Liver (tissue), 9 donors: ENCODE measurements around the gene SLC2A1. TPM values are rescaled to one million over a fixed set of nuclear protein-coding genes. Genes with fewer than 3 reads are reported as not detected.

ENCODE experiments used
- DNase-seq: peaks from one replicate; pipeline ENCODE4 v3.0.0-alpha.2; 2017; ENCODE audit warnings: low spot score
- H3K27ac ChIP-seq, 2 donors: one replicate each; pipeline ENCODE4 v1.7.0; 2013; ENCODE audit warnings: inconsistent platforms in 2 of 2, low read length in 2 of 2, control low read depth in 1 of 2, low read depth in 1 of 2, mild to moderate bottlenecking in 1 of 2
- H3K27me3 ChIP-seq, 4 donors: one replicate each; pipeline versions ENCODE4 v1.6.1 to v1.7.0; 2013; ENCODE audit warnings: low read length in 3 of 4, inconsistent platforms in 1 of 4, mild to moderate bottlenecking in 1 of 4, moderate library complexity in 1 of 4; ENCODE audit not compliant: control insufficient read depth in 4 of 4, insufficient read depth in 4 of 4
- H3K36me3 ChIP-seq, 4 donors: one replicate each; pipeline versions ENCODE4 v1.6.1 to v1.7.0; 2013; ENCODE audit warnings: low read length in 3 of 4, mild to moderate bottlenecking in 3 of 4, low read depth in 1 of 4, moderate library complexity in 1 of 4; ENCODE audit not compliant: control insufficient read depth in 4 of 4, insufficient read depth in 3 of 4
- H3K4me1 ChIP-seq, 4 donors: one replicate each; pipeline versions ENCODE4 v1.6.1 to v1.7.0; 2013; ENCODE audit warnings: low read length in 3 of 4, mild to moderate bottlenecking in 3 of 4, moderate library complexity in 1 of 4; ENCODE audit not compliant: control insufficient read depth in 4 of 4, insufficient read depth in 4 of 4
- H3K4me3 ChIP-seq, 3 donors: one replicate each; pipeline versions ENCODE4 v1.6.1 to v1.7.0; 2013; ENCODE audit warnings: low read length in 3 of 3, control low read depth in 1 of 3, low read depth in 1 of 3, mild to moderate bottlenecking in 1 of 3
- H3K9ac ChIP-seq, 2 donors: one replicate each; pipeline ENCODE4 v1.7.0; 2013; ENCODE audit warnings: low read length in 2 of 2, mild to moderate bottlenecking in 2 of 2, moderate library complexity in 2 of 2, control low read depth in 1 of 2, low read depth in 1 of 2
- H3K9me3 ChIP-seq, 4 donors: one replicate each; pipeline versions ENCODE4 v1.6.1 to v1.7.0; 2013; ENCODE audit warnings: low read length in 3 of 4; ENCODE audit not compliant: control insufficient read depth in 4 of 4
- EGR1 ChIP-seq, 2 donors: IDR thresholded peaks; 2 replicates each; pipeline ENCODE4 v1.6.1; 2016 to 2018; ENCODE audit warnings: antibody characterized with exemption in 2 of 2, low read depth in 2 of 2
- FOXA1 ChIP-seq: IDR thresholded peaks from 2 replicates; pipeline ENCODE4 v1.6.1; 2016; ENCODE audit warnings: antibody characterized with exemption
- FOXA2 ChIP-seq: IDR thresholded peaks from 2 replicates; pipeline ENCODE4 v1.6.1; 2016; ENCODE audit warnings: antibody characterized with exemption
- GABPA ChIP-seq, 2 donors: IDR thresholded peaks in 1 of 2; conservative IDR thresholded peaks in 1 of 2; 2 replicates each; pipeline ENCODE4 v1.6.1; 2016; ENCODE audit warnings: antibody characterized with exemption in 2 of 2, mild to moderate bottlenecking in 1 of 2, moderate library complexity in 1 of 2
- HNF4A ChIP-seq, 2 donors: conservative IDR thresholded peaks; 2 replicates each; pipeline ENCODE4 v1.6.1; 2016; ENCODE audit warnings: antibody characterized with exemption in 2 of 2, mild to moderate bottlenecking in 2 of 2
- JUND ChIP-seq, 2 donors: IDR thresholded peaks; 2 replicates each; pipeline ENCODE4 v1.6.1; 2016; ENCODE audit warnings: antibody characterized with exemption in 2 of 2
- MAX ChIP-seq: IDR thresholded peaks from 2 replicates; pipeline ENCODE4 v1.6.1; 2016; ENCODE audit warnings: antibody characterized with exemption
- NR2F2 ChIP-seq: IDR thresholded peaks from 2 replicates; pipeline ENCODE4 v1.6.1; 2016; ENCODE audit warnings: antibody characterized with exemption
- RAD21 ChIP-seq, 2 donors: IDR thresholded peaks; 2 replicates each; pipeline ENCODE4 v1.6.1; 2016; ENCODE audit warnings: antibody characterized with exemption in 2 of 2, mild to moderate bottlenecking in 2 of 2
- RXRA ChIP-seq, 2 donors: IDR thresholded peaks; 2 replicates each; pipeline ENCODE4 v1.6.1; 2017 to 2018; ENCODE audit warnings: antibody characterized with exemption in 2 of 2, mild to moderate bottlenecking in 1 of 2
- SP1 ChIP-seq: IDR thresholded peaks from 2 replicates; pipeline ENCODE4 v1.6.1; 2018; ENCODE audit warnings: antibody characterized with exemption, mild to moderate bottlenecking
- TAF1 ChIP-seq: conservative IDR thresholded peaks from 2 replicates; pipeline ENCODE4 v1.6.1; 2016; ENCODE audit warnings: antibody characterized with exemption, mild to moderate bottlenecking
- YY1 ChIP-seq: IDR thresholded peaks from 2 replicates; pipeline ENCODE4 v1.6.1; 2016; ENCODE audit warnings: antibody characterized with exemption, mild to moderate bottlenecking
- ZBTB33 ChIP-seq: IDR thresholded peaks from 2 replicates; pipeline ENCODE4 v1.6.1; 2016; ENCODE audit warnings: antibody characterized with exemption
- WGBS: extraction: QIAGEN DNeasy Blood & Tissue Kit; methylation state at CpG from one replicate; pipeline ENCODE4 v1.1.7; 2013; 5-methylcytosine and 5-hydroxymethylcytosine counted together
- polyA plus RNA-seq, 2 donors: library from polyadenylated mRNA; stranded (reverse) in 1 of 2; unstranded in 1 of 2; fragments of 200-250 nt in 1 of 2; fragments of >200 nt in 1 of 2; fragmentation: Nextera tagmentation in 1 of 2; extraction: Ambion mirVana in 1 of 2; gene quantifications; one replicate each; pipeline versions ENCODE4 v1.2.1 to v1.2.3, GENCODE V29; 2013 to 2015
- total RNA-seq, 2 donors: library from RNA; depleted of rRNA; stranded (reverse); fragments of >200 nt; gene quantifications; one replicate each; pipeline ENCODE4 v1.2.3, GENCODE V29; 2014
- TF ChIP-seq, protein P1 (sequence below): IDR thresholded peaks from 2 replicates; pipeline ENCODE4 v1.6.1; 2016; ENCODE audit warnings: antibody characterized with exemption, mild to moderate bottlenecking
- TF ChIP-seq, protein P2 (sequence below): IDR thresholded peaks from 2 replicates; pipeline ENCODE4 v1.6.1; 2016; ENCODE audit warnings: antibody characterized with exemption
- TF ChIP-seq, protein P3 (sequence below): fragments of 150-350 bp; IDR thresholded peaks from 2 replicates; pipeline ENCODE4 v1.5.1; 2017; ENCODE audit warnings: improper control_type of control experiment, low read depth, low read length; ENCODE audit not compliant: missing input control
- donor health status: healthy.
- donor health status: healthy.
- donor health status: healthy.
- donor health status: healthy.
- donor health status: healthy.

SLC2A1 gene
- total and polyA plus RNA-seq, 4 donors = 1.1 to 675 (median 3.0) TPM

- H3K4me3 ChIP-seq = no peak overlapping the region
- DNase-seq = peak; percentile 45
- no peaks in the 10 kb centered on the region for H3K9me3 ChIP-seq
- H3K4me1 ChIP-seq = peaks cover 0 to 18% (median 6%) of the 10 kb centered on the region in 4 donors
- no peak for TF ChIP-seq MAX
- no peak for TF ChIP-seq SP1
- TF ChIP-seq FOXA2 = no peak
- TF ChIP-seq RAD21 (IDR thresholded peaks at IDR 0.05) = no peak
- no peak for TF ChIP-seq NR2F2
- no peak for TF ChIP-seq JUND (IDR thresholded peaks at IDR 0.05)
- no peak for TF ChIP-seq FOXA1
- TF ChIP-seq, protein P1, sequence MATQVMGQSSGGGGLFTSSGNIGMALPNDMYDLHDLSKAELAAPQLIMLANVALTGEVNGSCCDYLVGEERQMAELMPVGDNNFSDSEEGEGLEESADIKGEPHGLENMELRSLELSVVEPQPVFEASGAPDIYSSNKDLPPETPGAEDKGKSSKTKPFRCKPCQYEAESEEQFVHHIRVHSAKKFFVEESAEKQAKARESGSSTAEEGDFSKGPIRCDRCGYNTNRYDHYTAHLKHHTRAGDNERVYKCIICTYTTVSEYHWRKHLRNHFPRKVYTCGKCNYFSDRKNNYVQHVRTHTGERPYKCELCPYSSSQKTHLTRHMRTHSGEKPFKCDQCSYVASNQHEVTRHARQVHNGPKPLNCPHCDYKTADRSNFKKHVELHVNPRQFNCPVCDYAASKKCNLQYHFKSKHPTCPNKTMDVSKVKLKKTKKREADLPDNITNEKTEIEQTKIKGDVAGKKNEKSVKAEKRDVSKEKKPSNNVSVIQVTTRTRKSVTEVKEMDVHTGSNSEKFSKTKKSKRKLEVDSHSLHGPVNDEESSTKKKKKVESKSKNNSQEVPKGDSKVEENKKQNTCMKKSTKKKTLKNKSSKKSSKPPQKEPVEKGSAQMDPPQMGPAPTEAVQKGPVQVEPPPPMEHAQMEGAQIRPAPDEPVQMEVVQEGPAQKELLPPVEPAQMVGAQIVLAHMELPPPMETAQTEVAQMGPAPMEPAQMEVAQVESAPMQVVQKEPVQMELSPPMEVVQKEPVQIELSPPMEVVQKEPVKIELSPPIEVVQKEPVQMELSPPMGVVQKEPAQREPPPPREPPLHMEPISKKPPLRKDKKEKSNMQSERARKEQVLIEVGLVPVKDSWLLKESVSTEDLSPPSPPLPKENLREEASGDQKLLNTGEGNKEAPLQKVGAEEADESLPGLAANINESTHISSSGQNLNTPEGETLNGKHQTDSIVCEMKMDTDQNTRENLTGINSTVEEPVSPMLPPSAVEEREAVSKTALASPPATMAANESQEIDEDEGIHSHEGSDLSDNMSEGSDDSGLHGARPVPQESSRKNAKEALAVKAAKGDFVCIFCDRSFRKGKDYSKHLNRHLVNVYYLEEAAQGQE = no peak
- TF ChIP-seq YY1 = no peak
- TF ChIP-seq, protein P2, sequence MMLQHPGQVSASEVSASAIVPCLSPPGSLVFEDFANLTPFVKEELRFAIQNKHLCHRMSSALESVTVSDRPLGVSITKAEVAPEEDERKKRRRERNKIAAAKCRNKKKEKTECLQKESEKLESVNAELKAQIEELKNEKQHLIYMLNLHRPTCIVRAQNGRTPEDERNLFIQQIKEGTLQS = no peak
- TF ChIP-seq, protein P3, sequence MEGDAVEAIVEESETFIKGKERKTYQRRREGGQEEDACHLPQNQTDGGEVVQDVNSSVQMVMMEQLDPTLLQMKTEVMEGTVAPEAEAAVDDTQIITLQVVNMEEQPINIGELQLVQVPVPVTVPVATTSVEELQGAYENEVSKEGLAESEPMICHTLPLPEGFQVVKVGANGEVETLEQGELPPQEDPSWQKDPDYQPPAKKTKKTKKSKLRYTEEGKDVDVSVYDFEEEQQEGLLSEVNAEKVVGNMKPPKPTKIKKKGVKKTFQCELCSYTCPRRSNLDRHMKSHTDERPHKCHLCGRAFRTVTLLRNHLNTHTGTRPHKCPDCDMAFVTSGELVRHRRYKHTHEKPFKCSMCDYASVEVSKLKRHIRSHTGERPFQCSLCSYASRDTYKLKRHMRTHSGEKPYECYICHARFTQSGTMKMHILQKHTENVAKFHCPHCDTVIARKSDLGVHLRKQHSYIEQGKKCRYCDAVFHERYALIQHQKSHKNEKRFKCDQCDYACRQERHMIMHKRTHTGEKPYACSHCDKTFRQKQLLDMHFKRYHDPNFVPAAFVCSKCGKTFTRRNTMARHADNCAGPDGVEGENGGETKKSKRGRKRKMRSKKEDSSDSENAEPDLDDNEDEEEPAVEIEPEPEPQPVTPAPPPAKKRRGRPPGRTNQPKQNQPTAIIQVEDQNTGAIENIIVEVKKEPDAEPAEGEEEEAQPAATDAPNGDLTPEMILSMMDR = no peak
- TF ChIP-seq RXRA (IDR thresholded peaks at IDR 0.05) = no peak
- no peak for TF ChIP-seq TAF1
- TF ChIP-seq GABPA (IDR thresholded peaks at IDR 0.05 in 1 of 2, conservative IDR thresholded peaks at IDR 0.05 in 1 of 2) = no peak
- no peak for TF ChIP-seq ZBTB33
- WGBS = 87% methylated on average over 9 of the region's 9 CpGs
- H3K27ac ChIP-seq = no peak overlapping the region
- H3K9ac ChIP-seq = no peak overlapping the region
- H3K27me3 ChIP-seq = peaks cover 0 to 3% (median 0%) of the 10 kb centered on the region in 4 donors
- no peaks in the 10 kb centered on the region for H3K36me3 ChIP-seq
These were observed 2.1 kb upstream of the SLC2A1 start for GRCh38 chr1:42960566-42961311.

DNA sequence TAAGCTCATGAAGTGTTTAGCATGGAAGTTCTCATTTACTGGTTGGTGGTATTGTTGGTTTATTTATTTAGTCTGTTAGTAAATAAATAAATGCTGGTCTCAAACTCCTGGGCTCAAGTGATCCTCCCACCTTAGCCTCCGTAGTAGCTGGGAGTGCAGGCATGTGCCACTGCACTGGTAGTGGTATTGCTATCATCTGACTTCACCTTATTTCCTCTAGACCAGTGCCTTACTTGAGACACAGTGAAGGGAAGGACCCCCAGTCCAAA, 1.4 kb upstream of the SLC2A1 start:
- 96% methylated on average over 1 of the region's 1 CpG for WGBS
- no peak for DNase-seq
- TF ChIP-seq, protein P1 = no peak
- TF ChIP-seq EGR1 (IDR thresholded peaks at IDR 0.05; ENCODE audit: low read depth in 2 of 2) = no peak
- no peak for TF ChIP-seq SP1
- TF ChIP-seq, protein P2 = no peak
- TF ChIP-seq RXRA (IDR thresholded peaks at IDR 0.05) = no peak
- TF ChIP-seq NR2F2 = no peak
- no peak for TF ChIP-seq FOXA2
- no peak for TF ChIP-seq RAD21 (IDR thresholded peaks at IDR 0.05)
- no peak for TF ChIP-seq ZBTB33
- TF ChIP-seq JUND (IDR thresholded peaks at IDR 0.05) = no peak
- TF ChIP-seq YY1 = no peak
- TF ChIP-seq HNF4A (conservative IDR thresholded peaks at IDR 0.05) = no peak

More for the DNA sequence above, 1.4 kb upstream of the SLC2A1 start:
- H3K4me3 ChIP-seq = no peak overlapping the region
- no peak overlapping the region for H3K9ac ChIP-seq
- H3K27ac ChIP-seq = no peak overlapping the region
- H3K9me3 ChIP-seq = no peaks in the 10 kb centered on the region
- peaks cover 0 to 3% (median 0%) of the 10 kb centered on the region in 4 donors for H3K27me3 ChIP-seq
- no peaks in the 10 kb centered on the region for H3K36me3 ChIP-seq
- peaks cover 0 to 18% (median 6%) of the 10 kb centered on the region in 4 donors for H3K4me1 ChIP-seq
